GM12864 (cell line): ENCODE measurements around the gene FOS.
A peak's percentile ranks its signal among the peaks of the same experiment; 100 is the strongest.

Experiments used
- DNase-seq: peaks from one replicate; pipeline ENCODE4 v3.0.0-alpha.2; 2011; ENCODE audit warnings: low read depth
- H3K4me3 ChIP-seq: 2 replicates; pipeline ENCODE4 v1.5.1; 2011; ENCODE audit warnings: mild to moderate bottlenecking, low read depth, low read length, control low read depth
- TF ChIP-seq, protein P1 (sequence below): IDR thresholded peaks from 2 replicates; pipeline ENCODE4 v1.5.1; 2011; ENCODE audit warnings: low read depth, mild to moderate bottlenecking, moderate library complexity, low read length, control low read depth, inconsistent platforms; ENCODE audit errors: missing control alignments

The FOS gene

DNA sequence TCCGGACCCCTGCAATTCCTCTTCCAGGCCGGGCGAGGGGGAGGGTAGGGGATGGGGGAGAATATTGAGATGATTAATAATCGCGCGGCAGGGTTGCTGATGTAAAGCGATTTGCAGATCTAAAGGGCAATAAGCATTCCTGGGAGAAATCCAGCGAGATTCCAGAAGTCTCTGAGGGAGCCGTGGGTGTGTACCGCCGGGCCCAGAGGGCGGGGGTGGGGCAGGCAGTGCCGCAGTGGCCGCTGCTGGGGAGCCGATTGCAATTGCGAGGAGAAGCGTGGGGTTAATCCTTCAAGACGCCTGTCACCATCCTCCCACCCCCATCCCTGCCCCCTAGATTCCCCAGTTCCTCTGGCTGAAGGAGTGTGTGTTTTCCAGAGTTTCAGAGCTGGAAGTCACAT, 16.4 kb downstream of the FOS start:
- TF ChIP-seq, protein P1, sequence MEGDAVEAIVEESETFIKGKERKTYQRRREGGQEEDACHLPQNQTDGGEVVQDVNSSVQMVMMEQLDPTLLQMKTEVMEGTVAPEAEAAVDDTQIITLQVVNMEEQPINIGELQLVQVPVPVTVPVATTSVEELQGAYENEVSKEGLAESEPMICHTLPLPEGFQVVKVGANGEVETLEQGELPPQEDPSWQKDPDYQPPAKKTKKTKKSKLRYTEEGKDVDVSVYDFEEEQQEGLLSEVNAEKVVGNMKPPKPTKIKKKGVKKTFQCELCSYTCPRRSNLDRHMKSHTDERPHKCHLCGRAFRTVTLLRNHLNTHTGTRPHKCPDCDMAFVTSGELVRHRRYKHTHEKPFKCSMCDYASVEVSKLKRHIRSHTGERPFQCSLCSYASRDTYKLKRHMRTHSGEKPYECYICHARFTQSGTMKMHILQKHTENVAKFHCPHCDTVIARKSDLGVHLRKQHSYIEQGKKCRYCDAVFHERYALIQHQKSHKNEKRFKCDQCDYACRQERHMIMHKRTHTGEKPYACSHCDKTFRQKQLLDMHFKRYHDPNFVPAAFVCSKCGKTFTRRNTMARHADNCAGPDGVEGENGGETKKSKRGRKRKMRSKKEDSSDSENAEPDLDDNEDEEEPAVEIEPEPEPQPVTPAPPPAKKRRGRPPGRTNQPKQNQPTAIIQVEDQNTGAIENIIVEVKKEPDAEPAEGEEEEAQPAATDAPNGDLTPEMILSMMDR = no peak
- H3K4me3 ChIP-seq = peak overlapping the region; percentile 75
- no peak for DNase-seq

DNA sequence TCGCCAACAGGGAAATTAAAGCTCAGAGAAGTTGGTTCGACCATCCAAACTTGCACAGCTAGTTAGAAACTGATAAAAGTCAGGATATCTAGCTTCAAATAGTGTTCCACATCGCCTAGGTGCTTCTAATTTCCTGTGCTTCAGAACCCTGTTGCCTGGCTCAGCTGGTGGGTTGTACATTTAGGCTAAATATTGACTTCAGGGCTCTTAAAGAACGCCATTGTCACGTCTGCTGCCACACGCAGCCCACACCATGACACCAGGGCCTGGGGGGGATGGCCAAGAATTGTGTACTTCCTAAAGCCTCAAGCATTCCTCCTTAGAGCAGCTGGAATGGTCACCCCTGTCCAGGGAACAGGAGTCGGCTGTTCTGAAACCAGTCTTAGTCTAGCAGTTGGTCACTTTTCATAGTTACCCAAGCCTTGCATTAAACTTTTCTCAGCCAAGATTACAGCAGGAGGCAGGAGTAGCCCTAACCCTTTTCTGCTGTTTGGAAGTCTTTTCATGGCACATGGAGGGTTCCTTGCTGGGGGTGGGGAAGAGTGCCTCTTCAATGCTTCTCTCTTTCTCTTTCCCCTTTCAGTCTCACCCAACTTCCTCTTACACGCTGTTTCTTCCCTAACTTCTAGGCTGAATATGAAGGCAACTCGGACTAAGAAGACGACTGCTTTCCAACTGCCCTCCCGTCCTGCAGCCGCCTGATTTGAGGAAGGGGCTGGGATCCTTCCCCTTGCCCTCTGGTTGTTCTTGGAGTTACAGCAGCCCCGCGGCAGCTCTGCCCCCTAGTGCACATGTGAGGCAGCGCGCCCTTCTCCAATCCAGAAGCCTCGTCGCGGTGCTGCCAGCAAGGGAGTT, 17.1 kb downstream of the FOS start:
- TF ChIP-seq, protein P1 = peak; percentile 97
- peak overlapping the region; percentile 75 for H3K4me3 ChIP-seq
- DNase-seq = no peak

DNA sequence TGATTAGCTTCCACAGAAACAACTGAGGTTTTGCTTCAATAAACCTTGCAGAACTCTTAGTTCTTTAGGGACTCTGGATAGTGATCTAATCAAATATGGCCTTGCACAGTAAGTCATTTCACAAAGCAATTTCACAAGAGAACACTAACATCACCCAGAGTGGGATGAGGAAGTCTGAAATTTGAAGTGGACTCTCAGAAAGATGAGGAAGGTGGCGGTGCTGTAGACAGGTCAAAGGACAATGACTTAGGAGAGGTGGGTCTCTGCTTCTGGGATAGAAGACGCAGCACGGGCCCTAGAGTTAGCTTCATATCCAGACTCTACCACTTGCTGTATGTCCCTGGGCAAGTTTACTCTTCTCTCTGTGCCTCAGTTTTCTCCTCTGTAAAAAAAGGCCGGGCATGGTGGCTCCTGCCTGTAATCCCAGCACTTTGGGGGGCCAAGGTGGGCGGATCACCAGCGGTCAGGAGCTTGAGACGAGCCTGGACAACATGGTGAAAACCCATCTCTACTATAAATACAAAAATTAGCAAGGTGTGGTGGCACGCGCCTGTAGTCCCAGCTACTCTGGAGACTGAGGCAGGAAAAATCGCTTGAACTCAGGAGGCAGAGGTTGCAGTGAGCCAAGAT, 18.9 kb downstream of the FOS start:
- DNase-seq = no peak
- TF ChIP-seq, protein P1 = no peak
- H3K4me3 ChIP-seq = no peak overlapping the region

DNA sequence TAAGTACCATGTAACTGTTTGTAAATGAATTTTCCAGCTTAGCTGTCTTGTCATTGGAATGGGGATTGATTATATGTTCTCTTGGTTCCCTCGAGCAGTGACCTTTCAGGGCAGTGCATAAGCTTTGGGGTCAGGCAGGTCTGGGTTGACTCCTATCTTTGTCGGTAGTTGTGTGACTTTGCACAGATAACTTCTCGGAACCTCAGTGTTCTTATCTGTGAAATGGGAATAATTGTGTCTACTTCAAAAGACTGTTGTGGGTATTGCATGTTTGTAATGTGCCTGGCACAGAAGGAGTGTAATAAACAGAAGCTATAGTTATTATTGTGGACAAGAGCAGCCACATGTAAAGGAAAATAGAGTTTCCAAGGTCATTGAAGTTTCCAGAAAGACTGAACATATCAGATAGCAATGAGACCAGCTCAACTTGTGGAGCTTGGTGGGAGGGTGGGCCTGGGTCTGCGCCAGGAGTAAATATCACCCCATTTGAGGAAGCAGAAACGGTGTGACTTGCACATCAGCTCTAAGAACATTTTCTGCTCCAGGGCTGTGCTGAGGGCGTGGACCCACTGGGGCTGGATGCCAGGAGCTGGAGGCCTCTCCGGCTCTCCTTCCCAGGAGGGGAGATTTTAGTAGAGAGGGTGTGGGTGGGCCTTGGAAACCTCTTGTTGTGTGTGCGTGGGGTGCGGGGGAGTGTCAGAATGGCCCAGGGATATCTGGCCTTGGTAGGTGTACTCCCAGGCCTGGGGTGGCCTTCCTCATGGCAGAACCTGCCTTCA, 19.7 kb downstream of the FOS start:
- H3K4me3 ChIP-seq = no peak overlapping the region
- TF ChIP-seq, protein P1 = no peak
- no peak for DNase-seq

DNA sequence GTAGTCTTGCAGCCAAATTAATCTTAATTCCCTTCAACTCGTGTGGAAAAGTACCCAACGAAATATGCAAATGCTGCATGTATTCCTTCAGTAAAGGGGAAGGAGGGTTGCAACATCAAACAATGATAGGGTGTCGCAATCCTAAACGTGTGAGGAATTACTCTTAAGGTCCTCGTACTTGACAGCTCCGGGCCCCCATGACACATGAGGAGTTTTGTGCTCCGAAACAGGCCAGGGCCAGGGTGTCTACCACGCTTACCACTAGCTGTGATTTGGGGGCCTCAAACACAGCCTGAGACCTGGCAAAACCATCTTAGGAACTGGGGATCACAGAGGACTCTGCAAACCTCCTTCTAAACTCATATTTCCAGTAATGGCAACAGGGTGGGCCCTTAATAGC, 20.4 kb downstream of the FOS start:
- TF ChIP-seq, protein P1 = no peak

DNA sequence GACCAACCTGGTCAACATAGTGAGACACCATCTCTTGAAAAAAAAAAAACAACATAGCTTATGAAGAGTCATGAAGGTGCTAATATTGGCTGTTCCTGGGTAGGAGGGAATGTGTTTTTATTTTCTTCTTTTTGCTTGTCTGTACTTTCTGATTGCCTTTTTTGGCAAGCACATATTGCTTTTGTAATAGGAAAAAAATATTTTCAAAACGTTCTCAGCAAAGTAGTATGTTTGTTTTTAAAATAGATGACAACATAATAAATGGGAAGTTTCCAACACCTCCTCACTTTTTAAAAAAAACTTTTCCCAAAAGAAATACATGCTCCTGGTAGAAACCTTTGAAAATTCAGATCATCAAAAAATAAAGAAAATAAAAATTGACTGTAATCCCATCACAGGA, 20.9 kb downstream of the FOS start:
- TF ChIP-seq, protein P1 = no peak
- DNase-seq = no peak
- no peak overlapping the region for H3K4me3 ChIP-seq

More for the DNA sequence above, 20.4 kb downstream of the FOS start:
- H3K4me3 ChIP-seq = no peak overlapping the region
- DNase-seq = no peak
